ENCODE results near the gene TFAP2B.

TFAP2B gene

DNA sequence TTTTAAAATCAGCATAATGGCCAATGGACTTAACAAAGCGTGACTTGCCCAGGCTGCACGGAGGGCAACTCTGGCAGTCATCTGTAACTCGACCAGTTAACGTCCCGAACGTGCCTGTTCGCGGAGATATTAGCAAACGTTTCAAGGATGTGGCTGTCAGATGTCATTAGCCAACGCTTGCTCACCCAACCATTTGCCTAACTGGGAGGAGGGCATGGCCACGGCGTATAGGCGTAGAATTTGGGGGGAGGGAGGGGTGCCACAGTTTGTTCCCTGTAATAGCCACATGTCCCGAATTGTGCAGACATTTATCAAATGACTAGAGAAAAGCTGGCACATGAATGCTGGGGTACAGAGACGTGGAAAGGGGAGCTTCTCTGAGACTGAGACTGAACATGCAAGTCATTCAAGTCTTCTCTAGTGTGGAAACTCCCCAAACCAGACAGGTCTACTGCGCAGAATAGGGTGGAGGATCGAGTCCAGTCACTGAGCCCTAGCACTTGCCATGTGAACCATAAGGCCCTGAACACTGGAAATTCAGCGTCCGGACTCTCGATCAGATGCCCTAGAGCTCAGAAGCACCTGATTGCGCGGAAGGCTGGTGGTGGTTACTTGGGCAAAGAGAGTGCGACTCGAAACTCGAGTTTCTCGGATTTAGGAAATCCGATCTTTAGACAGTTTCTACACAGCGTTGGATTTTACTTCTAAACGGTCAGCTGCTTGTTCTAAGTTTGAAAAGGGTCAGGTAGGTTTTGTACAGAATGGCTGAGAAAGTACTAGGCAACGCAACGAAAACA is 32.6 kb downstream of the TFAP2B start:
- TF ChIP-seq, protein P1, sequence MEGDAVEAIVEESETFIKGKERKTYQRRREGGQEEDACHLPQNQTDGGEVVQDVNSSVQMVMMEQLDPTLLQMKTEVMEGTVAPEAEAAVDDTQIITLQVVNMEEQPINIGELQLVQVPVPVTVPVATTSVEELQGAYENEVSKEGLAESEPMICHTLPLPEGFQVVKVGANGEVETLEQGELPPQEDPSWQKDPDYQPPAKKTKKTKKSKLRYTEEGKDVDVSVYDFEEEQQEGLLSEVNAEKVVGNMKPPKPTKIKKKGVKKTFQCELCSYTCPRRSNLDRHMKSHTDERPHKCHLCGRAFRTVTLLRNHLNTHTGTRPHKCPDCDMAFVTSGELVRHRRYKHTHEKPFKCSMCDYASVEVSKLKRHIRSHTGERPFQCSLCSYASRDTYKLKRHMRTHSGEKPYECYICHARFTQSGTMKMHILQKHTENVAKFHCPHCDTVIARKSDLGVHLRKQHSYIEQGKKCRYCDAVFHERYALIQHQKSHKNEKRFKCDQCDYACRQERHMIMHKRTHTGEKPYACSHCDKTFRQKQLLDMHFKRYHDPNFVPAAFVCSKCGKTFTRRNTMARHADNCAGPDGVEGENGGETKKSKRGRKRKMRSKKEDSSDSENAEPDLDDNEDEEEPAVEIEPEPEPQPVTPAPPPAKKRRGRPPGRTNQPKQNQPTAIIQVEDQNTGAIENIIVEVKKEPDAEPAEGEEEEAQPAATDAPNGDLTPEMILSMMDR (IDR thresholded peaks at IDR 0.05; ENCODE audit: low read depth, low read length, missing control alignments), result no peak
- no peak overlapping the region for H3K4me3 ChIP-seq (ENCODE audit: low read depth, low read length)
- DNase-seq (ENCODE audit: low read depth), result no peak

DNA sequence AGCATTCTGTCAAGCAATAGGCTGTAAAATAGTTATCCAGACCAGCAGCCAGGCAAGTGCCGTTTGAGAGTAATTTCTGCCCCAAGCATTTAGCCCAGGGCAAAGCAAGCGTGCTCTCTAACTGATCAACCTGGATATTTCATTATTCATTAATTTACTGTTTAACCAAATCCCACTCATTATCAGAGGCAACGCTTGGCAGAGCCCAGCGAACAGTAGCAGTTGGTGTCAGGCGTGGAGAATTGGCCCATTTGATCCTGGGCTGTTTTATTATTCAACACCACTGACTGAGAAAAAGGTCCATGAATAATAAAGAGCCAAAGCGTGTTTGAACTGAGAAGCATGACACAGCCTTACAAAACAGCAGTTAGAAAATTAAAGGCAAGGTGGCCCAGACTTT is 35.3 kb downstream of the TFAP2B start:
- no peak for DNase-seq (ENCODE audit: low read depth)
- TF ChIP-seq, protein P1 (IDR thresholded peaks at IDR 0.05; ENCODE audit: low read depth, low read length, missing control alignments), result no peak
- no peak overlapping the region for H3K4me3 ChIP-seq (ENCODE audit: low read depth, low read length)

DNA sequence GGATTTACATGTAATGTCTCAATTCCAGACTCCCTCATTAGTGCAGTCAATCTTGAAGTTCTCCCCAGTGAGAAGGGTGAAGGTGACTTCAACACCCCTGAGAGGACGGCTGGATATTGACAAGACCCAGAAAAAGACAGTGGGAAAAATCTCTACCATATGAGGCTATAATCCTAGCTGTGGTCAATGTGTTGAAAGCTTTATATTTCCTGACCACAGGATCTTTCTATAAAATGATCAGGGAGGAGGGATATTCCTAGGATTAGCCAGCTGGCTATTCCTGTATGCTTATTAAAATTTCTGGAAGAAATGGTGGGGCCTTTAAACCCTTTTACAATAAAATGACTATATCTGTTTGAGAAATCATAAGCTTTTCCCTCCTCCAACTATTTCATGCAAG is 43.0 kb downstream of the TFAP2B start:
- DNase-seq (ENCODE audit: low read depth), result no peak
- TF ChIP-seq, protein P1 (IDR thresholded peaks at IDR 0.05; ENCODE audit: low read depth, low read length, missing control alignments), result no peak
- no peak overlapping the region for H3K4me3 ChIP-seq (ENCODE audit: low read depth, low read length)

DNA sequence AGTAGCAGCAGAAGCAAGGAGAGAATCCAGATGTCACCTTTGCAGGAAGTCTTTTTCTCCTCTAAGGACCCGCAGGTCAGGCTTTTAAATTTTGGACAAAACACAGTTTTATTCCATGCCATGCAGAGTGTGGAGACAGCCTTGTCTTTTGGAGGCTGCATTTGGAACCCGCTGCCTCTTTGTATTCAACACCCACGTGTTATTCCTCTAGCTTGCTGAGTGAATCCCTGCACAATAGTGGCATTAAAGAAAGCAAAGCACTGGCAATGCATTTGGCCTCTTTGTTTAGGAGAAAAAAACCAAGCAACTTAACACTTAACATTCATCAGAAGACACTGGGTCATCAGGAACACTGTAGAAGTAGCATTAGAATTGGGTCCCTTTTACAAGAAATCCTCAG is 43.5 kb downstream of the TFAP2B start:
- no peak for DNase-seq (ENCODE audit: low read depth)
- TF ChIP-seq, protein P1 (IDR thresholded peaks at IDR 0.05; ENCODE audit: low read depth, low read length, missing control alignments), result no peak
- no peak overlapping the region for H3K4me3 ChIP-seq (ENCODE audit: low read depth, low read length)

DNA sequence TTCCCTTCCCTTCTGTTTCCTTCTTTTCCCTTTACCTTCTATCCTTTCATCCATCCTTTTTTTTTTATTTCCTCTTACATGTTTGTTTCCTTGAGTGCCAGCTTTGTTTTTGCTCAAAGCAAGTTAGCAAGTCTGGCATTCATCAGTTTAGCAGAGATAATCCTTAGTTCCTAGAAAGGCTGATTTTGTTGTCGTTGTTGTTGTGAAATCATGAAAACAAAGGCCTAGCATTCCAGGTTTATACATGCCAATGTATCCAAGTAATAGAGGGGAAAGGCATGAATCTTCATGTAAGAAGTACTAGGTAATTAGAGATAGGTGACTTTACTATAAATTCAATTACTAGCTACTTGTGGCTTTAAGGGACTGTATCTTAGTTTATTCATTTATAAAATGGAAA is 45.9 kb downstream of the TFAP2B start:
- TF ChIP-seq, protein P1 (IDR thresholded peaks at IDR 0.05; ENCODE audit: low read depth, low read length, missing control alignments), result no peak
- H3K4me3 ChIP-seq (ENCODE audit: low read depth, low read length), result no peak overlapping the region
- no peak for DNase-seq (ENCODE audit: low read depth)

DNA sequence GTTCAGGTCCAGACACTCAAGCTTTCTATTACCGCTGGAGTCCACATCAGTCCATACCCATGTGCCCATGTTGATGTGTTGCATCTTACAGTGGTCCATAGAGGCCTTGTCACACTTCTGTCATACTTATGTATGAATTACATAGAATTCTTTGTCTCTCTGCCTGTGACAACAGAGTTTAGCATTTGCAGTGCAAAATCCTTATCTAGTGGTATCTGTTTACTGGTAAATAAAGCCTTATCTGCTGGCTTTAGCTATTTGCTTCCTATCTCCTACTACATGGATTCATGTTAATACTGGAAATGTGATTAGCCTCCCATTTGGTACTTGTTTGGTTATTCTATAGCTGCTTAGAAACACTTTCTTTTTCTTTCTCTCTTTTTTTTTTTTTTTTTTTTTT is 49.8 kb downstream of the TFAP2B start:
- no peak overlapping the region for H3K4me3 ChIP-seq (ENCODE audit: low read depth, low read length)
- DNase-seq (ENCODE audit: low read depth), result no peak
- TF ChIP-seq, protein P1 (IDR thresholded peaks at IDR 0.05; ENCODE audit: low read depth, low read length, missing control alignments), result no peak

DNA sequence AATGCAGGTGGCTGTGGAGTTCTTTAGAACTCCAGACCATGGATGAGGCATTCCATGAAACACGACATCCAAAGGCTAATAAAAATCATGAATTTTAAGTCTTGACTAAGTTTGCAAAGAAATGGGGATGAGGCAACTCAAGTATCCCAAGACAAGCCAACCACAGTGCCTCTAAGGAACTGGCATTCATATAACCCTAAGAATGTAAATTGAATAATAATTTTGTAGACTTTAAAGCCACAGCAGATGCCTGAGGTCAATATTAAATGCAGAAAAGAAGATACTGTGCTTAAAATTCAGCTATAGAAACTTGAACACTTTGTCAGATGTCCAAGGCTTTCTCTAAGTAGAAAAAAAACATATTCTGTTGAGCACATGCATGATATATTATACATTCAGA is 54.5 kb downstream of the TFAP2B start:
- TF ChIP-seq, protein P1 (IDR thresholded peaks at IDR 0.05; ENCODE audit: low read depth, low read length, missing control alignments), result no peak
- no peak overlapping the region for H3K4me3 ChIP-seq (ENCODE audit: low read depth, low read length)
- DNase-seq (ENCODE audit: low read depth), result no peak
